GM18502 (cell line): ENCODE measurements around the gene SYT15.
"Not testable (repeated sequence)": the region's sequence is repeated elsewhere in the genome, so short reads cannot be mapped to it uniquely, and the experiment has no call there.

Source experiments
- ATAC-seq: cut with Tn5 transposase; IDR thresholded peaks from one replicate; pipeline ENCODE4 v1.9.1; 2021; ENCODE audit warnings: mild to moderate bottlenecking; ENCODE audit not compliant: unreplicated experiment, poor library complexity

Gene SYT15

GRCh38 chr10:46584196-46584595 is 5.3 kb downstream of the SYT15 start:
- ATAC-seq, result not testable (repeated sequence)

- ATAC-seq, result not testable (repeated sequence)
Measured at GRCh38 chr10:46585246-46585645, 6.3 kb downstream of the SYT15 start.

GRCh38 chr10:46587546-46587945 is 8.6 kb downstream of the SYT15 start:
- ATAC-seq, result not testable (repeated sequence)

- ATAC-seq, result not testable (repeated sequence)
Measured at GRCh38 chr10:46588221-46588620, 9.3 kb downstream of the SYT15 start.

- not testable (repeated sequence) for ATAC-seq
Measured at GRCh38 chr10:46589589-46589988, 10.7 kb downstream of the SYT15 start.

GRCh38 chr10:46591053-46591452 is 12.1 kb downstream of the SYT15 start:
- not testable (repeated sequence) for ATAC-seq

GRCh38 chr10:46593307-46593706 is 14.4 kb downstream of the SYT15 start:
- ATAC-seq, result not testable (repeated sequence)

GRCh38 chr10:46594453-46595063 is 15.6 kb downstream of the SYT15 start:
- ATAC-seq, result not testable (repeated sequence)

GRCh38 chr10:46596570-46596969 is 17.6 kb downstream of the SYT15 start:
- ATAC-seq, result not testable (repeated sequence)

GRCh38 chr10:46597616-46598246 is 18.8 kb downstream of the SYT15 start:
- ATAC-seq, result peak; percentile 85

GRCh38 chr10:46600516-46600915 is 21.6 kb downstream of the SYT15 start:
- peak; percentile 62 for ATAC-seq

GRCh38 chr10:46615540-46615939 is 36.6 kb downstream of the SYT15 start:
- ATAC-seq, result not testable (repeated sequence)

GRCh38 chr10:46616227-46616626 is 37.3 kb downstream of the SYT15 start:
- ATAC-seq, result not testable (repeated sequence)

GRCh38 chr10:46617134-46617533 is 38.2 kb downstream of the SYT15 start:
- not testable (repeated sequence) for ATAC-seq

- ATAC-seq, result not testable (repeated sequence)
Measured at GRCh38 chr10:46617913-46618312, 39.0 kb downstream of the SYT15 start.

- ATAC-seq, result not testable (repeated sequence)
Measured at GRCh38 chr10:46623899-46624654, 45.1 kb downstream of the SYT15 start.

- not testable (repeated sequence) for ATAC-seq
Measured at GRCh38 chr10:46629805-46630204, 50.9 kb downstream of the SYT15 start.

GRCh38 chr10:46630816-46631215 is 51.9 kb downstream of the SYT15 start:
- ATAC-seq, result not testable (repeated sequence)

GRCh38 chr10:46631683-46632082 is 52.8 kb downstream of the SYT15 start:
- ATAC-seq, result not testable (repeated sequence)

- not testable (repeated sequence) for ATAC-seq
Measured at GRCh38 chr10:46634698-46635097, 55.8 kb downstream of the SYT15 start.

- peak; percentile 82 for ATAC-seq
Measured at GRCh38 chr10:46635364-46635959, 56.5 kb downstream of the SYT15 start.
